GM06990 (cell line): Measurements from ENCODE around the gene SPAG7.
"Not testable (repeated sequence)": the region's sequence is repeated elsewhere in the genome, so short reads cannot be mapped to it uniquely, and the experiment has no call there.

ENCODE experiments used
- DNase-seq: peaks from one replicate; pipeline ENCODE4 v3.0.0-alpha.2; 2011; ENCODE audit not compliant: insufficient read length; ENCODE audit errors: extremely low read depth
- H3K27me3 ChIP-seq: replicated peaks from 2 replicates; pipeline ENCODE4 v1.6.0; 2011; ENCODE audit warnings: low read length; ENCODE audit not compliant: control insufficient read depth, insufficient read depth
- H3K36me3 ChIP-seq: 2 replicates; pipeline ENCODE4 v1.5.1; 2011; ENCODE audit warnings: low read length; ENCODE audit not compliant: control insufficient read depth, insufficient read depth
- H3K4me3 ChIP-seq: replicated peaks from 2 replicates; pipeline ENCODE4 v1.5.1; 2011; ENCODE audit warnings: low read depth, mild to moderate bottlenecking, control low read depth, low read length
- CTCF ChIP-seq: IDR thresholded peaks from 2 replicates; pipeline ENCODE4 v1.5.1; 2011; ENCODE audit warnings: low read length, control low read depth, mild to moderate bottlenecking, inconsistent platforms; ENCODE audit not compliant: insufficient read depth, poor library complexity, severe bottlenecking

SPAG7 gene

GRCh38 chr17:4934173-4934979 is 33.2 kb downstream of the SPAG7 start:
- peaks cover 22% of the 10 kb centered on the region for H3K36me3 ChIP-seq
- peak; percentile 15 for TF ChIP-seq CTCF
- peak; percentile 59 for DNase-seq
- H3K27me3 ChIP-seq = no peaks in the 10 kb centered on the region
- H3K4me3 ChIP-seq = no peak overlapping the region

GRCh38 chr17:4933646-4934045 is 34.0 kb downstream of the SPAG7 start:
- Histone ChIP-seq H3K36me3 (peaks cover 22% of the 10 kb centered on the region), H3K27me3 (no peaks in the 10 kb centered on the region), H3K4me3 (no peak overlapping the region)
- TF ChIP-seq CTCF = no peak
- no peak for DNase-seq

GRCh38 chr17:4932756-4933155 is 34.9 kb downstream of the SPAG7 start:
- Histone ChIP-seq H3K27me3 (no peaks in the 10 kb centered on the region), H3K36me3 (peaks cover 16% of the 10 kb centered on the region), H3K4me3 (no peak overlapping the region)
- DNase-seq = no peak
- no peak for TF ChIP-seq CTCF

GRCh38 chr17:4931963-4932362 is 35.7 kb downstream of the SPAG7 start, which contains the start of gene GP1BA:
TSS of gene GP1BA (plus strand) at chr17:4932277. CDS start at chr17:4932605, 328 bp downstream.
- H3K36me3 ChIP-seq = peaks cover 12% of the 10 kb centered on the region
- no peak within 1 kb of the TSS for H3K4me3 ChIP-seq
- no peak for TF ChIP-seq CTCF
- no peak for DNase-seq
- H3K27me3 ChIP-seq = no peaks in the 10 kb centered on the region

GRCh38 chr17:4928881-4929280 is 38.7 kb downstream of the SPAG7 start:
- TF ChIP-seq CTCF = no peak
- Histone ChIP-seq H3K36me3 (peaks cover 3% of the 10 kb centered on the region), H3K27me3 (no peaks in the 10 kb centered on the region), H3K4me3 (no peak overlapping the region)
- DNase-seq = no peak

GRCh38 chr17:4926577-4927335 is 40.9 kb downstream of the SPAG7 start:
- H3K36me3 ChIP-seq, DNase-seq, H3K4me3 ChIP-seq, H3K27me3 ChIP-seq: not testable (repeated sequence)
